ENCODE data around the gene ALPL. TPM values are rescaled to one million over a fixed set of nuclear protein-coding genes. Genes with fewer than 3 reads are reported as not detected.
A peak's percentile ranks its signal among the peaks of the same experiment; 100 is the strongest.

The ALPL gene
- total and polyA plus RNA-seq, 9 of the 15 experiments (the other 6 are each of a cell fraction or from before 2014, with no cell fraction given), result 0.04 to 0.38 (median 0.18) TPM; not detected in 4

- no peak for TF ChIP-seq ZNF280A (IDR thresholded peaks at IDR 0.05; ENCODE audit: low read depth, partially characterized antibody)
- no peak; the same call in 1 of the 2 replicates for TF ChIP-seq MTA1 (IDR thresholded peaks at IDR 0.05; ENCODE audit: borderline replicate concordance)
- TF ChIP-seq ZZZ3 (IDR thresholded peaks at IDR 0.05), result no peak
- no peak for TF ChIP-seq EWSR1 (IDR thresholded peaks at IDR 0.05; ENCODE audit: borderline replicate concordance, low read depth, partially characterized antibody)
- no peak for TF ChIP-seq HOXB6 (CRISPR knock-in tag; IDR thresholded peaks at IDR 0.05; ENCODE audit: borderline replicate concordance)
- no peak for TF ChIP-seq CAMTA2 (CRISPR knock-in tag; conservative IDR thresholded peaks at IDR 0.05)
- TF ChIP-seq E2F3 (CRISPR knock-in tag; IDR thresholded peaks at IDR 0.05), result no peak
- no peak for TF ChIP-seq HEY1 (CRISPR knock-in tag; IDR thresholded peaks at IDR 0.05; ENCODE audit: borderline replicate concordance)
- no peak for TF ChIP-seq MCM2 (IDR thresholded peaks at IDR 0.05; ENCODE audit: low read depth)
- TF ChIP-seq RBFOX2 (IDR thresholded peaks at IDR 0.05; ENCODE audit: low read depth, low read length), result peak; percentile 76
- TF ChIP-seq ZNF584 (CRISPR knock-in tag; IDR thresholded peaks at IDR 0.05; ENCODE audit: low read depth), result no peak
- TF ChIP-seq, protein P1, sequence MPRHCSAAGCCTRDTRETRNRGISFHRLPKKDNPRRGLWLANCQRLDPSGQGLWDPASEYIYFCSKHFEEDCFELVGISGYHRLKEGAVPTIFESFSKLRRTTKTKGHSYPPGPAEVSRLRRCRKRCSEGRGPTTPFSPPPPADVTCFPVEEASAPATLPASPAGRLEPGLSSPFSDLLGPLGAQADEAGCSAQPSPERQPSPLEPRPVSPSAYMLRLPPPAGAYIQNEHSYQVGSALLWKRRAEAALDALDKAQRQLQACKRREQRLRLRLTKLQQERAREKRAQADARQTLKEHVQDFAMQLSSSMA (CRISPR knock-in tag; IDR thresholded peaks at IDR 0.05), result no peak
- peak; percentile 57; the same call in 1 of the 2 replicates for TF ChIP-seq SRSF3 (IDR thresholded peaks at IDR 0.05; ENCODE audit: insufficient read depth, low read length)
- no peak for TF ChIP-seq ZNF133 (CRISPR knock-in tag; IDR thresholded peaks at IDR 0.05)
- TF ChIP-seq POLR3G (IDR thresholded peaks at IDR 0.05; ENCODE audit: extremely low read depth, insufficient read length, insufficient replicate concordance), result no peak
- no peak for TF ChIP-seq WHSC1 (IDR thresholded peaks at IDR 0.05; ENCODE audit: low read length)
- TF ChIP-seq ZNF140 (CRISPR knock-in tag; IDR thresholded peaks at IDR 0.05), result no peak
- TF ChIP-seq HMBOX1 (IDR thresholded peaks at IDR 0.05), result no peak
- no peak for TF ChIP-seq ZNF512 (tag; IDR thresholded peaks at IDR 0.05)
- TF ChIP-seq MBD1 (CRISPR knock-in tag; IDR thresholded peaks at IDR 0.05), result no peak
These were observed 109.5 kb downstream of the ALPL start (continued) for GRCh38 chr1:21618561-21619374.
